HepG2 (cell line): ENCODE measurements around the gene GTF2F1. TPM values are rescaled to one million over a fixed set of nuclear protein-coding genes. Genes with fewer than 3 reads are reported as not detected.

ENCODE experiments used
- ATAC-seq: fragments of 200-7000 bp; cut with Tn5 transposase; 3 replicates; pipeline ENCODE4 v1.9.1; 2020; ENCODE audit warnings: mild to moderate bottlenecking, moderate library complexity
- BruUV-seq: library from RNA; stranded (reverse); fragments of 400-500 nt; replicated peaks from 2 replicates; lab custom pipeline; 2021; lab: Mats Ljungman, UMichigan
- CTCF ChIA-PET: fragments of 300-600 bp; formaldehyde crosslinking; extraction: SDS; loops from one replicate; lab custom pipeline; 2021; ENCODE audit warnings: low total read pairs, inconsistent platforms, low intra/inter-chr PET ratio; lab: Yijun Ruan, JAX
- POLR2A ChIA-PET: fragments of 350-600 bp; sonication (Branson Sonifier 250); formaldehyde crosslinking; loops from one replicate; lab custom pipeline; 2020; ENCODE audit warnings: antibody characterized with exemption, inconsistent platforms; lab: Yijun Ruan, JAX
- DNase-seq: peaks from one replicate; pipeline ENCODE4 v3.0.0-alpha.2; 2015; ENCODE audit warnings: low spot score
- FAIRE-seq: peaks from 3 replicates; lab custom pipeline; 2011; peaks lifted over from hg19 to GRCh38; lab: Jason Lieb, UNC
- H2AFZ ChIP-seq: one replicate; pipeline ENCODE4 v1.6.1; 2011; ENCODE audit warnings: low read length, inconsistent platforms
- H3K27ac ChIP-seq: fragments of 300-600 bp; 3 replicates; pipeline ENCODE4 v1.8.0; 2011; ENCODE audit warnings: mixed run types, mild to moderate bottlenecking, mixed read lengths, low read length, inconsistent platforms; ENCODE audit not compliant: insufficient read depth; ENCODE audit errors: extremely low read length
- H3K27me3 ChIP-seq, 2 experiments: fragments of 200-600 bp in 1 of 2; 2 replicates in 1 of 2; 3 replicates in 1 of 2; pipeline versions ENCODE4 v1.6.0 to v1.8.0; 2011; ENCODE audit warnings: low read length in 2 of 2, mild to moderate bottlenecking in 2 of 2, moderate library complexity in 2 of 2, inconsistent platforms in 1 of 2; ENCODE audit not compliant: insufficient read depth in 2 of 2, control insufficient read depth in 1 of 2
- H3K36me3 ChIP-seq, 2 experiments: fragments of 200-600 bp in 1 of 2; replicated peaks in 1 of 2; 2 replicates in 1 of 2; 3 replicates in 1 of 2; pipeline versions ENCODE4 v1.5.1 to v1.8.0; 2011; ENCODE audit warnings: low read length in 2 of 2, inconsistent platforms in 1 of 2; ENCODE audit not compliant: insufficient read depth in 2 of 2, control insufficient read depth in 1 of 2
- H3K4me1 ChIP-seq: 2 replicates; pipeline ENCODE4 v1.5.1; 2012; ENCODE audit warnings: low read length, inconsistent platforms; ENCODE audit not compliant: insufficient read depth
- H3K4me2 ChIP-seq: 2 replicates; pipeline ENCODE4 v1.6.0; 2011; ENCODE audit warnings: low read depth, low read length, inconsistent platforms
- H3K4me3 ChIP-seq, 3 experiments: fragments of 200-600 bp in 1 of 3; sonication (generic), shearing (Covaris generic) in 1 of 3; replicated peaks in 1 of 3; 2 replicates each; pipeline ENCODE4 v1.5.1; 2011 to 2016; ENCODE audit warnings: low read length in 3 of 3, inconsistent platforms in 2 of 3, low read depth in 2 of 3, mild to moderate bottlenecking in 2 of 3, control low read depth in 1 of 3, mixed read lengths in 1 of 3; ENCODE audit not compliant: insufficient read depth in 1 of 3
- H3K79me2 ChIP-seq: one replicate; pipeline ENCODE4 v1.6.1; 2011; ENCODE audit warnings: low read length, inconsistent platforms; ENCODE audit not compliant: insufficient read depth
- H3K9ac ChIP-seq: 2 replicates; pipeline ENCODE4 v1.6.0; 2011; ENCODE audit warnings: mild to moderate bottlenecking, low read depth, low read length, inconsistent platforms; ENCODE audit not compliant: insufficient read depth
- H3K9me3 ChIP-seq: 2 replicates; pipeline ENCODE4 v1.5.1; 2012; ENCODE audit warnings: mild to moderate bottlenecking, low read length
- H4K20me1 ChIP-seq: 2 replicates; pipeline ENCODE4 v1.6.0; 2011; ENCODE audit warnings: inconsistent platforms, mild to moderate bottlenecking, low read length, moderate library complexity; ENCODE audit not compliant: insufficient read depth
- IRF2 ChIP-seq: IDR thresholded peaks from 2 replicates; pipeline ENCODE4 v1.6.1; 2018; ENCODE audit warnings: missing genetic modification reagents, missing compliant biosample characterization
- MTERF4 ChIP-seq: sonication (generic); formaldehyde crosslinking; IDR thresholded peaks from 2 replicates; pipeline ENCODE4 v1.8.0; 2023; ENCODE audit warnings: mild to moderate bottlenecking, missing genetic modification reagents
- MYPOP ChIP-seq: sonication (generic); formaldehyde crosslinking; IDR thresholded peaks from 2 replicates; pipeline ENCODE4 v1.8.1; 2023; ENCODE audit warnings: mild to moderate bottlenecking, moderate library complexity, missing genetic modification reagents
- SMARCE1 ChIP-seq: fragments of 450-650 bp; IDR thresholded peaks from 2 replicates; pipeline ENCODE4 v1.6.1; 2017; ENCODE audit warnings: borderline replicate concordance
- THAP7 ChIP-seq: sonication (generic); formaldehyde crosslinking; IDR thresholded peaks from 2 replicates; pipeline ENCODE4 v1.8.1; 2023; ENCODE audit warnings: mild to moderate bottlenecking, missing genetic modification reagents
- TRIM24 ChIP-seq: sonication (generic); formaldehyde crosslinking; IDR thresholded peaks from 2 replicates; pipeline ENCODE4 v1.8.0; 2022; ENCODE audit warnings: mild to moderate bottlenecking, missing genetic modification reagents
- ZKSCAN8 ChIP-seq: IDR thresholded peaks from 2 replicates; pipeline ENCODE4 v1.6.1; 2016; ENCODE audit warnings: borderline replicate concordance, missing genetic modification reagents, missing compliant biosample characterization
- ZMYM4 ChIP-seq: sonication (generic); formaldehyde crosslinking; IDR thresholded peaks from 2 replicates; pipeline ENCODE4 v1.8.1; 2023; ENCODE audit warnings: mild to moderate bottlenecking, missing genetic modification reagents
- ZNF280D ChIP-seq: sonication (generic); formaldehyde crosslinking; IDR thresholded peaks from 2 replicates; pipeline ENCODE4 v1.5.1; 2020; ENCODE audit warnings: mild to moderate bottlenecking, missing genetic modification reagents
- ZNF333 ChIP-seq: sonication (generic); formaldehyde crosslinking; IDR thresholded peaks from 2 replicates; pipeline ENCODE4 v1.4.0; 2020; ENCODE audit warnings: mild to moderate bottlenecking, missing genetic modification reagents, borderline replicate concordance
- ZNF572 ChIP-seq: sonication (generic); formaldehyde crosslinking; IDR thresholded peaks from 2 replicates; pipeline ENCODE4 v1.5.1; 2020; ENCODE audit warnings: mild to moderate bottlenecking, missing genetic modification reagents
- WGBS: methylation state at CpG from one replicate; pipeline ENCODE4 v1.1.6; 2017; ENCODE audit warnings: low lambda C conversion rate; 5-methylcytosine and 5-hydroxymethylcytosine counted together
- in situ Hi-C: cut with HindIII; loops from 2 replicates; pipeline ENCODE4 v1.10.0; 2017; ENCODE audit warnings: low pct_unique_long_range_greater_than_20kb; ENCODE audit not compliant: extremely low pct_ligation_motif_present
- intact Hi-C: fragments of 100-400 bp; cut with micrococcal nuclease; formaldehyde crosslinking; loops from one replicate; pipeline ENCODE4 v1.10.0; 2022; ENCODE audit not compliant: unreplicated experiment
- polyA plus RNA-seq, 8 experiments: library from polyadenylated mRNA; depleted of rRNA in 3 of 8; stranded (reverse) in 7 of 8; unstranded in 1 of 8; fragments of >200 nt; fragmentation: Illumina TruSeq in 4 of 8; extraction: Trizol in 4 of 8; gene quantifications; 2 replicates each; pipeline versions ENCODE4 v1.2.1 to v1.2.3, GENCODE V29; 2011 to 2016; ENCODE audit warnings: low read depth in 4 of 8, missing spikeins in 1 of 8, mixed read lengths in 1 of 8; ENCODE audit not compliant: insufficient read depth in 1 of 8
- total RNA-seq, 5 experiments: library from RNA; depleted of rRNA; stranded (reverse); fragments of >200 nt; fragmentation: Illumina TruSeq; extraction: Trizol; gene quantifications; 2 replicates each; pipeline ENCODE4 v1.2.3, GENCODE V29; 2016; ENCODE audit warnings: low read depth in 1 of 5

GTF2F1 gene
- total and polyA plus RNA-seq, 2 of the 13 experiments (the other 11 are each of a cell fraction or from before 2014, with no cell fraction given), result 27.8 to 34.1 TPM

- Histone ChIP-seq H3K9ac (no peak overlapping the region), H3K79me2 (peaks cover 18% of the 10 kb centered on the region), H3K4me1 (peaks cover 24% of the 10 kb centered on the region), H4K20me1 (no peaks in the 10 kb centered on the region), H3K4me3 (no peak overlapping the region), H3K36me3 (peaks cover 1 to 6% of the 10 kb centered on the region in 2 experiments; a peak in 2 of 5 replicates), H3K27ac (no peak overlapping the region), H3K27me3 (no peaks in the 10 kb centered on the region; a peak in 1 of 5 replicates), H3K4me2 (no peak overlapping the region), H2AFZ (no peak overlapping the region), H3K9me3 (no peaks in the 10 kb centered on the region)
- no TSS peak for BruUV-seq
- ChIA-PET CTCF (no interaction called here), POLR2A (interaction anchor here (5.5 kb wide), 1 partner anchor 22 kb away, joined by 45 read pairs; the partner anchor contains the start of gene ALKBH7)
- FAIRE-seq (no peak), ATAC-seq (no peak), DNase-seq (no peak)
- WGBS, result 86% methylated on average over 3 of the region's 3 CpGs
- TF ChIP-seq TRIM24 (CRISPR knock-in tag) (no peak), ZNF333 (CRISPR knock-in tag) (no peak)
- intact Hi-C loops, result no loop called here
- in situ Hi-C loops, result no loop called here
These were observed 1.9 kb upstream of the GTF2F1 start for GRCh38 chr19:6394831-6395230.

GRCh38 chr19:6393983-6394412 lies 1.0 kb upstream of the GTF2F1 start:
- H3K27me3 ChIP-seq, result no peaks in the 10 kb centered on the region; a peak in 1 of 5 replicates
- peak overlapping the region; percentile 70 for H2AFZ ChIP-seq
- in situ Hi-C loops, result no loop called here
- H3K4me1 ChIP-seq, result peaks cover 24% of the 10 kb centered on the region
- ATAC-seq (no peak; the same call in 2 of the 3 replicates), FAIRE-seq (no peak), DNase-seq (no peak)
- ChIA-PET CTCF (no interaction called here), POLR2A (interaction anchor here (1.7 to 5.5 kb wide), 2 partner anchors 8 to 21 kb away, joined by 15 to 45 read pairs; partner anchors contain the start of gene ALKBH7)
- peak overlapping the region; percentile 88 for H3K9ac ChIP-seq
- H4K20me1 ChIP-seq, result no peaks in the 10 kb centered on the region
- H3K4me3 ChIP-seq, result peak overlapping the region; percentile 81 to 99 (median 92)
- intact Hi-C loops, result no loop called here
- peak overlapping the region; percentile 96 for H3K4me2 ChIP-seq
- no TSS peak for BruUV-seq
- peak overlapping the region; percentile 65 for H3K27ac ChIP-seq
- peaks cover 2 to 13% of the 10 kb centered on the region in 2 experiments; a peak in 3 of 5 replicates for H3K36me3 ChIP-seq
- H3K9me3 ChIP-seq, result no peaks in the 10 kb centered on the region
- WGBS, result 32% methylated on average over 9 of the region's 14 CpGs
- peaks cover 18% of the 10 kb centered on the region for H3K79me2 ChIP-seq
- TF ChIP-seq MTERF4 (CRISPR knock-in tag) (peak; percentile 41; the same call in 1 of the 2 replicates), ZMYM4 (CRISPR knock-in tag) (peak; percentile 49; the same call in 1 of the 2 replicates), ZNF572 (no peak), ZNF280D (CRISPR knock-in tag) (0 out of 2 replicates have a peak, but pooled peaks have one; percentile 22), MYPOP (CRISPR knock-in tag) (peak; percentile 49; the same call in 1 of the 2 replicates), THAP7 (0 out of 2 replicates have a peak, but pooled peaks have one; percentile 25), IRF2 (CRISPR knock-in tag) (no peak), ZKSCAN8 (CRISPR knock-in tag) (0 out of 2 replicates have a peak, but pooled peaks have one; percentile 26), SMARCE1 (no peak)
